Fibroblast of lung (primary cell): ENCODE measurements around the gene TBC1D12.

Experiments used
- CTCF ChIP-seq, 2 donors: IDR thresholded peaks in 1 of 2; conservative IDR thresholded peaks in 1 of 2; 1 replicate in 1 of 2; 2 replicates in 1 of 2; pipeline ENCODE4 v1.5.1; 2011 to 2012; ENCODE audit warnings: low read length in 2 of 2, control low read depth in 1 of 2, inconsistent platforms in 1 of 2, low read depth in 1 of 2, mild to moderate bottlenecking in 1 of 2
- EZH2 ChIP-seq: IDR thresholded peaks from 2 replicates; pipeline ENCODE4 v1.5.1; 2012; ENCODE audit warnings: low read length, control low read depth, mild to moderate bottlenecking; ENCODE audit errors: missing control alignments

- no peak for TF ChIP-seq CTCF (conservative IDR thresholded peaks at IDR 0.05 in 1 of 2, IDR thresholded peaks at IDR 0.05 in 1 of 2; ENCODE audit: low read depth in 1 of 2, low read length in 2 of 2)
- TF ChIP-seq EZH2, result no peak
Measured at GRCh38 chr10:94571081-94571480, 168.7 kb downstream of the TBC1D12 start.
